Activated naive CD4-positive, alpha-beta T cell treated with anti-CD3 and anti-CD28 coated beads, Interleukin-2, amount 50 U/mL, for 72 hours (primary cell): ENCODE measurements around the gene TEX53. TPM values are rescaled to one million over a fixed set of nuclear protein-coding genes. Genes with fewer than 3 reads are reported as not detected.

Source experiments
- total RNA-seq, 2 donors: library from RNA; stranded (reverse); gene quantifications; one replicate each; pipeline ENCODE4 v1.2.3, GENCODE V29; 2022

TEX53 gene
- total RNA-seq, 2 donors from 2014 or later, result not detected

Other genes with a start within 250 kb of the TEX53 start
- 1 to 10 TPM; 4.7 to 5.2 TPM for gene WHRN, start 152.3 kb downstream of the TEX53 start, total RNA-seq
- gene ATP6V1G1, start 70.0 kb downstream of the TEX53 start, total RNA-seq, result 10 to 100 TPM; 37.4 to 37.8 TPM
- gene TMEM268, start 46.5 kb downstream of the TEX53 start, total RNA-seq, result 10 to 100 TPM; 20.4 to 31.4 TPM
- gene TEX48, start 24.4 kb upstream of the TEX53 start, total RNA-seq, result not detected
- under 1 TPM; 0.35 to 0.43 TPM for gene TNFSF15, start 148.2 kb upstream of the TEX53 start, total RNA-seq